NCI-H1694 treated with DMSO at 0.1 percent for 48 hours (cell line): ENCODE measurements around the gene LAMB1.
"Not testable (repeated sequence)": the region's sequence is repeated elsewhere in the genome, so short reads cannot be mapped to it uniquely, and the experiment has no call there.

Source experiments
- DNase-seq: peaks from one replicate; lab custom pipeline; 2025; lab: John Stamatoyannopoulos, UW

LAMB1 gene

GRCh38 chr7:108002726-108003598, at the start of gene LAMB1:
LAMB1 (minus strand) TSS chr7:108003161; CDS start chr7:108002885, 276 bp downstream.
- peak; percentile 77 for DNase-seq

- DNase-seq = no peak
Observed at GRCh38 chr7:108051454-108051853, 48.5 kb upstream of the LAMB1 start.

GRCh38 chr7:108049962-108050361, 47.0 kb upstream of the LAMB1 start:
- DNase-seq = no peak

GRCh38 chr7:108048422-108048821, 45.5 kb upstream of the LAMB1 start:
- DNase-seq = no peak

GRCh38 chr7:108046952-108047506, 44.1 kb upstream of the LAMB1 start:
- DNase-seq = no peak

- DNase-seq = no peak
Observed at GRCh38 chr7:108045669-108046068, 42.7 kb upstream of the LAMB1 start.

GRCh38 chr7:108045154-108045553, 42.2 kb upstream of the LAMB1 start:
- no peak for DNase-seq

GRCh38 chr7:108044345-108044744, 41.4 kb upstream of the LAMB1 start:
- no peak for DNase-seq

- peak; percentile 13 for DNase-seq
Observed at GRCh38 chr7:108038986-108039385, 36.0 kb upstream of the LAMB1 start.

- DNase-seq = no peak
Observed at GRCh38 chr7:108037741-108038140, 34.8 kb upstream of the LAMB1 start.

- no peak for DNase-seq
Observed at GRCh38 chr7:108037140-108037539, 34.2 kb upstream of the LAMB1 start.

- no peak for DNase-seq
Observed at GRCh38 chr7:108034586-108034985, 31.6 kb upstream of the LAMB1 start.

- no peak for DNase-seq
Observed at GRCh38 chr7:108033776-108034497, 31.0 kb upstream of the LAMB1 start.

- DNase-seq = not testable (repeated sequence)
Observed at GRCh38 chr7:108033309-108033708, 30.3 kb upstream of the LAMB1 start.

GRCh38 chr7:108030516-108030915, 27.6 kb upstream of the LAMB1 start:
- DNase-seq = no peak

GRCh38 chr7:108029034-108029433, 26.1 kb upstream of the LAMB1 start:
- no peak for DNase-seq

- no peak for DNase-seq
Observed at GRCh38 chr7:108028111-108028510, 25.1 kb upstream of the LAMB1 start.

- no peak for DNase-seq
Observed at GRCh38 chr7:108027239-108027638, 24.3 kb upstream of the LAMB1 start.

- no peak for DNase-seq
Observed at GRCh38 chr7:108026647-108027046, 23.7 kb upstream of the LAMB1 start.

GRCh38 chr7:108026116-108026515, 23.2 kb upstream of the LAMB1 start:
- no peak for DNase-seq

GRCh38 chr7:108024538-108024937, 21.6 kb upstream of the LAMB1 start:
- no peak for DNase-seq

GRCh38 chr7:108020585-108020984, 17.6 kb upstream of the LAMB1 start:
- DNase-seq = no peak

GRCh38 chr7:108018668-108019067, 15.7 kb upstream of the LAMB1 start:
- no peak for DNase-seq
